T-helper 2 cell treated with Interferon-gamma antibody and Interleukin-4, amounts not matched to agents 5 μg/mL and 100 μg/mL, for 36 hours (primary cell): ENCODE measurements around the gene TMTC2.
"Not testable (repeated sequence)": the region's sequence is repeated elsewhere in the genome, so short reads cannot be mapped to it uniquely, and the experiment has no call there.

Experiments
- DNase-seq: peaks from one replicate; pipeline ENCODE4 v3.0.0; 2021; ENCODE audit warnings: low spot score
- H3K27ac Mint-ChIP-seq: one replicate; pipeline ENCODE4 v1.8.0; 2021; ENCODE audit warnings: mild to moderate bottlenecking, mixed read lengths
- H3K27me3 Mint-ChIP-seq: one replicate; pipeline ENCODE4 v1.8.0; 2021; ENCODE audit warnings: low read depth, mixed read lengths
- H3K36me3 Mint-ChIP-seq: one replicate; pipeline ENCODE4 v1.8.0; 2021; ENCODE audit warnings: low read depth, mixed read lengths
- H3K4me1 Mint-ChIP-seq: one replicate; pipeline ENCODE4 v1.8.0; 2021; ENCODE audit warnings: low read depth, mixed read lengths
- H3K4me3 Mint-ChIP-seq: one replicate; pipeline ENCODE4 v1.8.0; 2022; ENCODE audit warnings: mild to moderate bottlenecking, moderate library complexity, mixed read lengths
- H3K9me3 Mint-ChIP-seq: one replicate; pipeline ENCODE4 v1.8.0; 2021; ENCODE audit warnings: mixed read lengths

Gene TMTC2

GRCh38 chr12:82838827-82839226, 152.1 kb downstream of the TMTC2 start:
- Mint-ChIP-seq H3K36me3 (no peaks in the 10 kb centered on the region), H3K4me3 (no peak overlapping the region), H3K4me1 (no peaks in the 10 kb centered on the region), H3K27ac (no peak overlapping the region), H3K9me3 (no peaks in the 10 kb centered on the region), H3K27me3 (no peaks in the 10 kb centered on the region)
- DNase-seq, result no peak

GRCh38 chr12:82839796-82840195, 153.1 kb downstream of the TMTC2 start:
- Mint-ChIP-seq H3K27me3 (no peaks in the 10 kb centered on the region), H3K27ac (no peak overlapping the region), H3K4me1 (no peaks in the 10 kb centered on the region), H3K9me3 (no peaks in the 10 kb centered on the region), H3K36me3 (no peaks in the 10 kb centered on the region), H3K4me3 (no peak overlapping the region)
- DNase-seq, result no peak

- H3K4me3 Mint-ChIP-seq, result no peak overlapping the region
- H3K27me3 Mint-ChIP-seq, result no peaks in the 10 kb centered on the region
- H3K27ac Mint-ChIP-seq, result no peak overlapping the region
Observed at GRCh38 chr12:82841487-82841904, 154.8 kb downstream of the TMTC2 start.

GRCh38 chr12:82842480-82842879, 155.8 kb downstream of the TMTC2 start:
- Mint-ChIP-seq H3K4me3 (no peak overlapping the region), H3K36me3 (no peaks in the 10 kb centered on the region), H3K4me1 (no peaks in the 10 kb centered on the region), H3K27ac (no peak overlapping the region), H3K9me3 (no peaks in the 10 kb centered on the region), H3K27me3 (no peaks in the 10 kb centered on the region)
- DNase-seq, result no peak

More at GRCh38 chr12:82841487-82841904, 154.8 kb downstream of the TMTC2 start:
- Mint-ChIP-seq H3K9me3 (no peaks in the 10 kb centered on the region), H3K36me3 (no peaks in the 10 kb centered on the region), H3K4me1 (no peaks in the 10 kb centered on the region)
- DNase-seq, result no peak

- H3K27ac Mint-ChIP-seq, H3K27me3 Mint-ChIP-seq, H3K36me3 Mint-ChIP-seq, H3K4me3 Mint-ChIP-seq, DNase-seq, H3K4me1 Mint-ChIP-seq, H3K9me3 Mint-ChIP-seq: not testable (repeated sequence)
Observed at GRCh38 chr12:82845076-82845475, 158.4 kb downstream of the TMTC2 start.

- H3K4me3 Mint-ChIP-seq, result no peak overlapping the region
- H3K4me1 Mint-ChIP-seq, result no peaks in the 10 kb centered on the region
- no peaks in the 10 kb centered on the region for H3K9me3 Mint-ChIP-seq
- H3K36me3 Mint-ChIP-seq, result no peaks in the 10 kb centered on the region
- H3K27me3 Mint-ChIP-seq, result no peaks in the 10 kb centered on the region
- DNase-seq, result no peak
- no peak overlapping the region for H3K27ac Mint-ChIP-seq
Observed at GRCh38 chr12:82848845-82849244, 162.1 kb downstream of the TMTC2 start.

GRCh38 chr12:82852529-82852928, 165.8 kb downstream of the TMTC2 start:
- no peaks in the 10 kb centered on the region for H3K27me3 Mint-ChIP-seq
- H3K9me3 Mint-ChIP-seq, result no peaks in the 10 kb centered on the region
- no peak overlapping the region for H3K4me3 Mint-ChIP-seq
- H3K36me3 Mint-ChIP-seq, result no peaks in the 10 kb centered on the region
- H3K4me1 Mint-ChIP-seq, result no peaks in the 10 kb centered on the region
- no peak overlapping the region for H3K27ac Mint-ChIP-seq
- no peak for DNase-seq

- H3K4me3 Mint-ChIP-seq, result no peak overlapping the region
- no peaks in the 10 kb centered on the region for H3K9me3 Mint-ChIP-seq
Observed at GRCh38 chr12:82855872-82856271, 169.2 kb downstream of the TMTC2 start.

GRCh38 chr12:82857276-82857675, 170.6 kb downstream of the TMTC2 start:
- Mint-ChIP-seq H3K9me3 (no peaks in the 10 kb centered on the region), H3K27me3 (no peaks in the 10 kb centered on the region), H3K4me3 (no peak overlapping the region), H3K27ac (no peak overlapping the region), H3K36me3 (no peaks in the 10 kb centered on the region), H3K4me1 (no peaks in the 10 kb centered on the region)
- no peak for DNase-seq

More at GRCh38 chr12:82855872-82856271, 169.2 kb downstream of the TMTC2 start:
- no peak overlapping the region for H3K27ac Mint-ChIP-seq
- H3K36me3 Mint-ChIP-seq, result no peaks in the 10 kb centered on the region
- H3K4me1 Mint-ChIP-seq, result no peaks in the 10 kb centered on the region
- no peaks in the 10 kb centered on the region for H3K27me3 Mint-ChIP-seq
- no peak for DNase-seq

- H3K4me3 Mint-ChIP-seq, result no peak overlapping the region
- H3K27ac Mint-ChIP-seq, result no peak overlapping the region
- H3K9me3 Mint-ChIP-seq, result no peaks in the 10 kb centered on the region
- H3K4me1 Mint-ChIP-seq, result no peaks in the 10 kb centered on the region
- H3K36me3 Mint-ChIP-seq, result no peaks in the 10 kb centered on the region
- H3K27me3 Mint-ChIP-seq, result no peaks in the 10 kb centered on the region
- no peak for DNase-seq
Observed at GRCh38 chr12:82857911-82858533, 171.3 kb downstream of the TMTC2 start.

GRCh38 chr12:82858534-82858917, 171.8 kb downstream of the TMTC2 start:
- no peak overlapping the region for H3K4me3 Mint-ChIP-seq
- no peaks in the 10 kb centered on the region for H3K9me3 Mint-ChIP-seq
- DNase-seq, result no peak
- H3K4me1 Mint-ChIP-seq, result no peaks in the 10 kb centered on the region
- H3K27ac Mint-ChIP-seq, result no peak overlapping the region
- H3K27me3 Mint-ChIP-seq, result no peaks in the 10 kb centered on the region
- no peaks in the 10 kb centered on the region for H3K36me3 Mint-ChIP-seq

- no peaks in the 10 kb centered on the region for H3K27me3 Mint-ChIP-seq
- no peak for DNase-seq
- H3K27ac Mint-ChIP-seq, result no peak overlapping the region
- no peaks in the 10 kb centered on the region for H3K4me1 Mint-ChIP-seq
- no peaks in the 10 kb centered on the region for H3K9me3 Mint-ChIP-seq
- no peak overlapping the region for H3K4me3 Mint-ChIP-seq
- no peaks in the 10 kb centered on the region for H3K36me3 Mint-ChIP-seq
Observed at GRCh38 chr12:82862069-82862841, 175.5 kb downstream of the TMTC2 start.

GRCh38 chr12:82862876-82863649, 176.4 kb downstream of the TMTC2 start:
- Mint-ChIP-seq H3K36me3 (no peaks in the 10 kb centered on the region), H3K4me1 (no peaks in the 10 kb centered on the region), H3K4me3 (no peak overlapping the region), H3K27me3 (no peaks in the 10 kb centered on the region), H3K27ac (no peak overlapping the region), H3K9me3 (no peaks in the 10 kb centered on the region)
- no peak for DNase-seq

- no peak for DNase-seq
- Mint-ChIP-seq H3K27ac (no peak overlapping the region), H3K9me3 (no peaks in the 10 kb centered on the region), H3K36me3 (no peaks in the 10 kb centered on the region), H3K4me3 (no peak overlapping the region), H3K4me1 (peaks cover 8% of the 10 kb centered on the region), H3K27me3 (no peaks in the 10 kb centered on the region)
Observed at GRCh38 chr12:82866227-82866775, 179.6 kb downstream of the TMTC2 start.
